OCI-M1 (cell line): Measurements from ENCODE around the gene SLC38A3.
"Not testable (repeated sequence)": the region's sequence is repeated elsewhere in the genome, so short reads cannot be mapped to it uniquely, and the experiment has no call there.

ENCODE experiments used
- DNase-seq: peaks from one replicate; lab custom pipeline; 2025; lab: John Stamatoyannopoulos, UW

SLC38A3 gene

DNA sequence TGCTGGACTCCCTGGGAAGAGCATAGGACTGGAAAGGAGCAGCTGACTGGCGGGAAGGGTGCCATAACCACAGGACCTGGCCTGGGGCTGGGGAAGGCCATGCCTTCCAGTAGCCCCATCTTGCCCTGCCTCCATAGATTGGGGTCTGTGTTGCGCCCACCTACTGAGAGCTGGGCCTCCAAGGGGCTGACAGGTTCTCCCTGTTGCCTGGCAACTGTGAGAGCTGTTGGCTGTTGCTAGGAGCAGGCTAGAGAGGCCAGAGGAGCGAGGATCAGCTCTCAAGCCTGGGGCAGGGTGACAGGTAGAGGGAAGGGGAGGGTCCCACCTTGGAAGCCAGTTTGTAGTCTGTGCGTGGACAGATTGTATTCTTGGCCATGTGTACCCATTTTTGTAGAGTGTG, 28.1 kb downstream of the SLC38A3 start:
- no peak for DNase-seq

GRCh38 chr3:50235716-50236483, 30.8 kb downstream of the SLC38A3 start, which contains the start of gene GNAI2:
TSS of gene GNAI2 (plus strand) at chr3:50236204. CDS start at chr3:50236336, 132 bp downstream.
- peak; percentile 97 for DNase-seq

GRCh38 chr3:50236484-50237132, 31.5 kb downstream of the SLC38A3 start:
- DNase-seq: no peak

DNA sequence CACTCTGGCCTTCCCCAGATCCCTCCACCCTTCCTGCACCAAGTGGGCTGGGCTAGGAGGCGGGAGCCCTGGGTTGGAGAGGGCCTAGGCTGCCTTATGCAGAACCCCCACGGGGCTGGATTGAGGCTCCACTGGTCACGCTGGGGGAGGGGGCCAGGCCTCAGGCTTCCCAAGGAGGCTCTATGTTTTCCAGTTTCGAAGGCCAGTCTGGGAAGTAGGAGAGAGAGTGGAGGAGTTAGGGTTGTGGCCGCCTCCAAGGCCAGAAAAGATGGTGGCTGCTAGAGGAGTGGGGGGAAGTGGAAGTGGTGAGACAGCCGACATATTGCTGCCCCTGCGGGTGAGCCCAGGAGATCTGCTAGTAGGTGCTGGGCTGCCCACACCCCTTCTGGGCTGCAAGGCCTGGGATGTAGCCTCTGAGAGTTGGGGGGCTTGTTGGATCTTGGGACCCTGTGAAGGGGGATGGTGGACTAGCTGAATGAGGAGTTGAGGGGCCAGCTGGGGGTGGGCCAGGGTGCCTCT, 32.1 kb downstream of the SLC38A3 start:
- peak; percentile 28 for DNase-seq

GRCh38 chr3:50237754-50238548, 32.9 kb downstream of the SLC38A3 start:
- peak; percentile 70 for DNase-seq

GRCh38 chr3:50238549-50239026, 33.5 kb downstream of the SLC38A3 start:
- DNase-seq: no peak

DNA sequence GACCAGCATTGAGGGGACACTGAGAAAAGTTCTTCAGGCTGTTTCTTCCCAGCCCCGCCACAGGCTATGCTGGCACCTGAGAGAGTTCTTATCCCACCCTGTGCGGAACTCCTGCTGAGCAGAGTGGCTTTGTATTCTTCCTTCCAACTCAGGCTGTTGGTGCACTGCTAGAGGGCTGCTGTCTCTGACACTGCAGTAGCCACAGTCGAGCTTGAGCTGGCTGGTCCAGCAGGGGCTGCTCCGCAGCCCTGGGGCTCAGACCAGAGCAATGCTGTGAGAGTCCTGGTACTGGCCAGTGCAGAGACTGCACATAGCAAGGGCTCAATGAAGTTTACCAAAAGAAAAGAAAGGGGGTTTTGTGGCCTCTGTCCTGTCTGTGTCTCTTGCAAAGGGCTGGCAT, 34.6 kb downstream of the SLC38A3 start:
- no peak for DNase-seq

DNA sequence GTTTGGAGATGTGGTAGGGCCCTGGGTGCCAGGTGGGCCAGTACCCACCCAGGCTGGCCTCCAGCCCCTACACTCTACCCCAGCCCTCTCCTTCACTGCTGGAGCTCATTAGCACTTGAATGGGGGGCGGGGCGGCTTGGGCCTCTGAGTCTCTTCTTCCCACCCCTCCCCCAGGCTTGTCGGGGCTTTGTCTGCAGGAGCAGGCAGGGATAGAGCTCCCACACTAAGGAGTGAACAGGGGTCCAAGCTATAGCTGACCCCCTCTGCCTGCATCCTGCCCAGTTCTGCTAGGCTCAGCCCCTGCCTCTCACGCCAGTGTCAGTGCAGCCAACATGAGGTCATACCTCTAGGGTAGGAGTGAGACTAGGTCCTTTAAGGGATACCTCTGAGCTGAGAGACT, 36.1 kb downstream of the SLC38A3 start:
- DNase-seq: no peak

DNA sequence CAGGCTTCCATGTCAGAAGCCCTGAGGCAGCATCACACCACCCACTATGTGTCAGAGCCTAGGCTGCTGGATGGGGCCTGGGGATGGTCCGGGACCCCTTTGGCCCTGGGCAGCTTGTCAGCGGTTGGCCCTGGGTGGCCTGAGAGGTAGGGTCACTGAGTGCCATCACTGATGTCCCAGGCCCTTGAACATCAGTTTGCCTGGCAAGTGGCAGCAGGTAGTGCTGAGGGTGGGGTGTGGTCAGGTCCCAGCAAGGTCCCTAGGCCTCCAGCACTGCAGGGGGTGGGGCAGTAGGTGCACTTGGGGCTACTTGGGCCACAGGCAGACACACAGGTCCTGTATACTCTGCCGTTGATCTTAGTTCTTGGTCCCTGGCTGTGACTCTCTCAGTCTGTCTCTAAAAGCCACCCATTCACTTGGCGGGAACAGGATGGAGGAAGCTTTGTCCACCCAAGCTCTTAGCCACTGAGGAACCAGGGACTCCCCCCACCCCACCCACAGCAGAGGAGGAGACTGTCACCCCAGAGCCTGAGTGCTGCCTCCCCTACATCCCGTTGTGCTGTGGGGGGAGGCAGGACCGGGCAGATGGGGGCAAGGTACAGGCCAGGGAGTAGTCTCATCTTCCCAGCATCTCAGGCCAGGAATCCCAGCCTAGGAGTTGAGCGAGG, 36.8 kb downstream of the SLC38A3 start:
- no peak for DNase-seq

DNA sequence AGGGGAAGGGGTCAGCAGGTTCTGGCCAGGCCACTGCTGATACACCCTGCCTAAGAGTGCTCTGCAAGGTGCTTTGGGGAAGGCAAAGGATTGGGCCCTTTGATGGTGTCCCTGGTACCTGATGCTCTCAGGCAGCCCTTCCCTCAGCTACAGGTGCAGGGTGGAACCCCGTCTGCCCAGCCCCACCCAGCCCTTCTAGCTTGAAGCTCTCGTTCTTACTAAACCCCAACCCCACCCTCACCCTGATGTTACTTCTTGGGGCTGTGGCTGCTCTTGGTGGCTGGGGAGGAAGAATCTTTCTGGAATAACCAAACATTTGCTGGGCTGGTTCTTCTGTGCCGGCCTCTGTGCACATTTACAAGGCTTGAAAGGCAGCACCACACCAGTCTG, 37.3 kb downstream of the SLC38A3 start:
- DNase-seq: no peak

GRCh38 chr3:50242851-50243542, 37.9 kb downstream of the SLC38A3 start:
- DNase-seq: peak; percentile 85

DNA sequence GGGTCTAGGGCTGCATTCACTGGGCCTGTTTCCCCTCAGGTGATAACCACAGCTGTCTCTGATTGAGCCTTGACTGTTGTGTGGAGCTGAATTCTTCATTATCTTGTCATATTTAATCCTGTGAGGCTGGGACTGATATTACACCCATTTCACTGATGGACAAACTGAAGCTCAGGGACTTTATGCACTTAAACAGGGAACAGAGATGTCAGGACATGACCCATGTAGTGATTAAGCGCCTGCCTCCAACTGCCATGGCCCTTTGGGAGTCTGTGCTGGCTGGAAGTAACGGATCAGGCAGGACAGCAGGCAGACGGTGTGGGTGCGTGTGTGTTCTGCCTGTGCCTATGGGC, 38.4 kb downstream of the SLC38A3 start:
- DNase-seq: no peak

GRCh38 chr3:50244813-50245212, 39.7 kb downstream of the SLC38A3 start:
- not testable (repeated sequence) for DNase-seq

- DNase-seq: no peak
Measured at GRCh38 chr3:50245251-50245745, 40.2 kb downstream of the SLC38A3 start.

DNA sequence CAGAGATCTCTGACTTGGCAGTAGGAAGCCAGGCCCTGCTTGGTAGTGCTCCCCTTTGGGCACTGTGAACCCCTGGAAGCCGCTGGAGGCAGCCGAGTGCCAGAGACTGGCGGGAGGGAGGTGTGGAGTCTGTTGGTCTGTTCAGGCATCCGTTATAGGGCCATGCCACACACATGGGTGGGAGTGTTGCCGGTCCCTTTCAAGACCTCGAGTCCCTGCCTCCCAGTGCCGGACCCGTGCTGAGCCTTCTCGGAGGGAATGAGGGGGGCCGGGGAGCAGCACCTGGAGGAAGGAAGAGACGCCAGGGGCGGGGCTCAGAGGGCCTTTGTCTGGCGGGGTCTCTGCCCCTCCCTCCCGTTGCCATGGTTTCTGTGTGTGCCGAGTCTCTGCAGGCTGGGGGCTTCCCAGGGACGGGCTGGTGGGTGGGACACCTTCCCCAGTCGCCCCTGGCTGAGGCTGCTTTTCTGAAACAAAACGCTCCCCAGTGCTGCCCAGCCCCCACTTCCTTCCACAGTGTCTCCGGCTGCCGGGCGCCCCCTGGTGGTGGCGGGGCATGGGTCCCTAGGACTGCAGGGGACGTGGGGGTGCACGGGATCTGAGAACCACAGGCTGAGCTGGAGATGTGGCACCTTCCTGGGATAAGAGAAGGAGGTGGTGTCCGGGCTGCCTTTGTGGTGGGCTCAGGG, 40.9 kb downstream of the SLC38A3 start:
- DNase-seq: peak; percentile 89

- DNase-seq: peak; percentile 85
Measured at GRCh38 chr3:50246517-50246954, 41.5 kb downstream of the SLC38A3 start.

DNA sequence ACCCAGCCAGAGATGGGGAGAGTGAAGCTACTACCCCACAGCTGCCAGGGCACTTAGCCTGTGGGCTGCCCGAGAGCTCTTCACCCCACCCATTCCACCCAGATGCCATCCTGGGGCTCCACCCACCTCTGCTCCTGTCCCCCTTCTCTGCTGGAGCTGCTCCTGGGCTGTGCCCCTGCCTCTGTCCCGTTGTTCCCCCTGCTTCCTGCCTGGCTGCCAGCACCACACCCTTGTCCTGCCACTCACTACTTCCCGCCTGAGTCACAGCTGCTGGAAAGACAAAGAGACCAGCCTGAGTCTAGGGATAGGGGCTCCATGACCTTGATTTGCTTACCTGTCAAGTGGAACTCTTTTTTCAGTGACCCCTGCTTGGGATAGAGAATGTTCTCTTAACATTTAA, 43.3 kb downstream of the SLC38A3 start:
- no peak for DNase-seq

- no peak for DNase-seq
Measured at GRCh38 chr3:50249457-50249856, 44.4 kb downstream of the SLC38A3 start.

DNA sequence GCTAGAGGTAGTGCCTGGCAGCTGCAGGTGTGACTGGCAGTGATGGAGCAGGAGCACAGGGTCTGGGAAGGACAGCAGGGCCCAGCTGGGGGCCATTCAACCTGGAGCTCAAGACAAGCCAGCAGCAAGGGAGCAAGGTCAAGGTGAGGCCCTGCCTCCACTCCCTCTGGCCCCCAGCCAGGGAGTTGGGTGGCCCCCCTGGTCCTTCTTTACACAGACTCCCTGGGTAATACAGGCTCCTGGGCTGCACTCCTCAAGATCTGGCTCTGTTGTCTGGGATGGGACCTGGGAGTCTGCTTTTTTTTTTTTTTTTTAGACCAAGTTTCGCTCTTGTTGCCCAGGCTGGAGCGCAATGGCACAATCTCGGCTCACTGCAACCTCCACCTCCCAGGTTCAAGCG, 45.4 kb downstream of the SLC38A3 start:
- DNase-seq: no peak

- DNase-seq: no peak
Measured at GRCh38 chr3:50251220-50251619, 46.1 kb downstream of the SLC38A3 start.
